ENCODE results near the gene MSI2.

Gene MSI2

DNA sequence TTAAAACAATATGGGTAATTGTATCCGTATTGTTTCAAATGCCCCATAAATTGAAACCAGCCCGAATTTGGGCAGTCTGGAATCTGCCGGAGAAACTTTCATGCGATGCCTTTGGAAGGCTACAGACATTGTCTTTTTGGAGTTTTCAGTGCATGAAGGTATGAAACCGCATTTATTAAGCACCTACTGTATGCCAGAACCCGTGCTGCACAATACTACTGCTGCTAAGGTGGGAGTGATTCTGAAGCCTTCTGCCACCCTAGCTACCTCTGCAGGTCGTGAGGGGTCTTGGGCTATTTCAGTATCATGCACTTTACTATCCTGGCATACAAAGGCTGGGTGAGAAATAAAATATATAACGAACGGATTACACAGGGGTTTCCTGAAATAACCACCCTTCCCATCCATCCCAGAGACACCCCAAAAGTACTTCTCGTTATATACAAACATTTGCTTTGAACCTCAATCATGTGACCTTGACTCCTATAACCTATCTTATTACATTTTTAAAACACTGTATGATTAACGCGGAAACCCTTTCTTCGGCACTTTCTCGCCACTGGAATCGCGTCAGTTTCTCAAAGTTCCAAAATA lies 1.0 kb upstream of the MSI2 start:
- Mint-ChIP-seq H3K36me3 (peaks cover 4% of the 10 kb centered on the region), H3K27me3 (no peaks in the 10 kb centered on the region), H3K9me3 (peaks cover 4% of the 10 kb centered on the region), H3K4me3 (peak overlapping the region; percentile 96), H3K4me1 (peaks cover 29% of the 10 kb centered on the region), H3K27ac (peak overlapping the region; percentile 96)
- no peak for DNase-seq (ENCODE audit: low spot score in 2 of 2)
- ATAC-seq (ENCODE audit: low read depth) = no peak

DNA sequence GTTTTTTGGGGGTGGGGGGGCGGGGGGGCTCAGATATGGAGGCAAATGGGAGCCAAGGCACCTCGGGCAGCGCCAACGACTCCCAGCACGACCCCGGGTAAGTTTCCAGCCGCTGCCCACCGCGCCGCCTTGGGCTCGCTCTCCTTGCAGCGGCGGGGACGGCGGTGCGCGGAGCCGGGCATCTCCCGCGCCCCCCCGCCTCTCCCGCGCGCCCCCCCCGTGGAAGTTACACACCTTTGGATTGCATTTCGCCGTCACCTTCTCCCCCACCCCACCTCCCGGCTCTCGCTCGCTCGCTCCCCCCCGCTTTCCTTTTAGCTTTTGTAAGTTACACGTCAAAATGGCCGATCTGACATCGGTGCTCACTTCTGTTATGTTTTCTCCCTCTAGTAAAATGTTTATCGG lies 387 bp downstream of the MSI2 start:
- DNase-seq (ENCODE audit: low spot score in 2 of 2) (no peak), ATAC-seq (ENCODE audit: low read depth) (no peak)
- H3K36me3 Mint-ChIP-seq = peaks cover 8% of the 10 kb centered on the region
- peaks cover 33% of the 10 kb centered on the region for H3K4me1 Mint-ChIP-seq
- no peaks in the 10 kb centered on the region for H3K27me3 Mint-ChIP-seq
- peak overlapping the region; percentile 96 for H3K27ac Mint-ChIP-seq
- H3K4me3 Mint-ChIP-seq = peak overlapping the region; percentile 96
- H3K9me3 Mint-ChIP-seq = no peaks in the 10 kb centered on the region

DNA sequence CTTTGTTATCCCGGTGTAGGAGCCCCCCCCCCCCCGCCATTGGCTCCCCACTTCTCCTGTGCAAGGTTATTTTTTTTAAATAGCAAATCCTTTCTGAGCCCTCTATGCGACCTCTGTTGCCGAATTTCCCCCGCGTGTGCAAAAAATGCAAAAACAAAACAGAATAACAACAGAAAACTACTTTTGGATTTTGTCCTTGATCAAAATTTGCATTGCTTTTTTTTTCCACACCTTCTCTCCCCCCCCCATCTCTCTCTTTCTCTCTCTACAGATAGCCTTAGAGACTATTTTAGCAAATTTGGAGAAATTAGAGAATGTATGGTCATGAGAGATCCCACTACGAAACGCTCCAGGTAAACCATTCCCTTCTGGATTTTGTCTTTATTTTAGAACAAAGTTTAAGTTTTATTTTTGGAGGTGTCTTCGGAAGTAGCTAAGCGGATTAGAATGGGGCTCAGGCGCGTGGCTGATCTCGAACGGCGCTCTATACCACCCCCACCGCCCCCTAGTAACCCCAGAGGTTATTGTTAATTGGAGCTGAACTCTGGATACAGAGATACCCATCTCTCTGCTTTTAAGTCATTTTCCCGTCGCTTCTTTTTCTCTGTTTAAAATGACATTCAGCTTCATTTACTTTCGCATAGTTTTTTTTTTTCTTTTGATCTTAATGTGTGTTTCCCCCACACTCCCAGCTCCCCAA lies 1.0 kb downstream of the MSI2 start:
- Mint-ChIP-seq H3K4me3 (peak overlapping the region; percentile 96), H3K27me3 (no peaks in the 10 kb centered on the region), H3K36me3 (peaks cover 9% of the 10 kb centered on the region), H3K9me3 (no peaks in the 10 kb centered on the region), H3K27ac (peak overlapping the region; percentile 96), H3K4me1 (peaks cover 33% of the 10 kb centered on the region)
- ATAC-seq (ENCODE audit: low read depth) (peak; percentile 17), DNase-seq (ENCODE audit: low spot score in 2 of 2) (no peak)

DNA sequence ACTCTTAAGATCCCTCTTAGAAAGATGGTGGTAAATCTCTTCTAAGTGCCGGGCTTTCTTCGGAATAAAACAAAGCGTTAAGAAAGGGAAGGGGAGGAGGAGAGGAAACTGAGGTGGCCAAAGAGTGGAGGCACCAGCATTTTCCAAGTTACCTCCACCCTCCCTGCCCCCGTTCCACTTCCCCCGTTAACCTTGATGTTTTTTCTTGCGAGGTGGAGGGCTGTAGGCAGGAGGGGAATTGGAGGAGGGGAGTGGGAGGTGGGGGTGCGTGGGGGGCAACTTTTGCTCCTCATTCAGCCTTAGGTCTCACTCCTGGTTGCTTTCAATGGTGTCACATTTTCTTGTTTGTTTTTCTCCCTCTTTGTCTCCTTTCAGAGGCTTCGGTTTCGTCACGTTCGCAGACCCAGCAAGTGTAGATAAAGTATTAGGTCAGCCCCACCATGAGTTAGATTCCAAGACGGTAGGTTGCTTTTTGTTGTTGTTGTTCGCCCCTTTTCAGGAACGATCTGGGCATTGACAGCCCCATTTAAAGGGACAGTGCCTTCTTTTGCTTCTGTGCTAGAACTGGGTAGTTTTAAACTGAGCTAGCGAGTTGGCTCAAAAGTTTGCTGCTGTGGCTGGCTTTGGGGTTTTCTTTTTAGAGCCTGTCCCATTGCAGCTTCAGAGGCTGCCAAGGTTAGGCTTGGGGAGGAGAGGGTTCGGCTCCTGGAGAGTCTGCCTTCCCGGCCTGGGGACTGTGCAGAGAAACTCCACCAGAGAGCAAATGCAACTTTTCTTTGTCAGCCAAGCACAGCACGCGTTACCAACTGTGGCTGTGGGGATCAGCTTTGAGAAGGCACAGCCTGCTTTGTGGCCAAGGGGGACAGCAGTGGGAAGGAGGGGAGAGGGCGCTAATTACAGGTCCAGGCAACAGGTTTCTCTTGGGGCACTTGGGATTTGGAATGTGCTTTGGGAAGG lies 1.9 kb downstream of the MSI2 start:
- H3K9me3 Mint-ChIP-seq = no peaks in the 10 kb centered on the region
- DNase-seq (ENCODE audit: low spot score in 2 of 2) = no peak
- peaks cover 33% of the 10 kb centered on the region for H3K4me1 Mint-ChIP-seq
- no peaks in the 10 kb centered on the region for H3K27me3 Mint-ChIP-seq
- H3K36me3 Mint-ChIP-seq = peaks cover 16% of the 10 kb centered on the region
- peak overlapping the region; percentile 96 for H3K27ac Mint-ChIP-seq
- peak overlapping the region; percentile 96 for H3K4me3 Mint-ChIP-seq
- ATAC-seq (ENCODE audit: low read depth) = no peak

DNA sequence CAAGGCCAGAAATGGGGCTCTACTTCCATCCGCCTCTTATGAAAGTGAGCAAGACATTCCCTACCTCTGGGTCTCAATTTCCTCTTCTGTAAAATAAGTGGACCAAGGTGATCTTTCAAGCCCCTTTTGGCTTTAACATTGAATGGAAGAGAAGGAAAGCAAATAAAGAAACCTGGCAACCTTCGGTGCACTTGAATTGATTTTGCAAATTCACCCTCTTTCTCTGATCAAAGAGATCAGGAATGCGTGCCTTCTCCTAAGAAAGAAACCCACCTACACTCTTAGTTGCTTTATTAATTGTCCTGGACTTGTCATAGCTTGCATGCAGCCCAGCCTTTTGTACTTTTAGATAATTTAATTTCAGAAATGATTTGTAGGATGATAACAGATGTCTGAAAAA lies 3.0 kb downstream of the MSI2 start:
- Mint-ChIP-seq H3K4me3 (peak overlapping the region; percentile 8), H3K4me1 (peaks cover 32% of the 10 kb centered on the region), H3K9me3 (no peaks in the 10 kb centered on the region), H3K27me3 (no peaks in the 10 kb centered on the region), H3K36me3 (peaks cover 23% of the 10 kb centered on the region), H3K27ac (no peak overlapping the region)
- DNase-seq (ENCODE audit: low spot score in 2 of 2) (no peak), ATAC-seq (ENCODE audit: low read depth) (no peak)

DNA sequence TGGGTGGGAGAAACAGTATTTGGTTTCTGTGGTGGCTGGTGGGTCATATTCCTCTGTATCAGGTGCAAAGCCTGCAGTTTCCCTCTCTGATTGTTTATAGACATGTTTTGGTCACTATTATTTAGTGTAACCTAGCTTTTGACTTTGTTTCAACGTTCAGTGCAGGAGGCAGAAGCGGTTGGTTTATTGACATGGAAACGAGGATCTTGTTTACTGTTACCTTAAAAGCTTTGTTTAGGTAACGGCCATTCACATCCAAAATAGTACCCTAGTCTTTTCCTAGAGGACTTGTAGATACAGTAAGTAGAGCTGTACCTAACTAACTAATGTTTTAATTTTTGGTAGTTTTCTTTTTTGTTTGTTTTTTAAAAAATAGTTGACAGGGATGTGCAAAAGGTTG lies 3.5 kb downstream of the MSI2 start:
- Mint-ChIP-seq H3K27ac (no peak overlapping the region), H3K27me3 (no peaks in the 10 kb centered on the region), H3K36me3 (peaks cover 23% of the 10 kb centered on the region), H3K4me3 (peak overlapping the region; percentile 11), H3K9me3 (no peaks in the 10 kb centered on the region), H3K4me1 (peaks cover 32% of the 10 kb centered on the region)
- ATAC-seq (ENCODE audit: low read depth) (no peak), DNase-seq (ENCODE audit: low spot score in 2 of 2) (no peak)

DNA sequence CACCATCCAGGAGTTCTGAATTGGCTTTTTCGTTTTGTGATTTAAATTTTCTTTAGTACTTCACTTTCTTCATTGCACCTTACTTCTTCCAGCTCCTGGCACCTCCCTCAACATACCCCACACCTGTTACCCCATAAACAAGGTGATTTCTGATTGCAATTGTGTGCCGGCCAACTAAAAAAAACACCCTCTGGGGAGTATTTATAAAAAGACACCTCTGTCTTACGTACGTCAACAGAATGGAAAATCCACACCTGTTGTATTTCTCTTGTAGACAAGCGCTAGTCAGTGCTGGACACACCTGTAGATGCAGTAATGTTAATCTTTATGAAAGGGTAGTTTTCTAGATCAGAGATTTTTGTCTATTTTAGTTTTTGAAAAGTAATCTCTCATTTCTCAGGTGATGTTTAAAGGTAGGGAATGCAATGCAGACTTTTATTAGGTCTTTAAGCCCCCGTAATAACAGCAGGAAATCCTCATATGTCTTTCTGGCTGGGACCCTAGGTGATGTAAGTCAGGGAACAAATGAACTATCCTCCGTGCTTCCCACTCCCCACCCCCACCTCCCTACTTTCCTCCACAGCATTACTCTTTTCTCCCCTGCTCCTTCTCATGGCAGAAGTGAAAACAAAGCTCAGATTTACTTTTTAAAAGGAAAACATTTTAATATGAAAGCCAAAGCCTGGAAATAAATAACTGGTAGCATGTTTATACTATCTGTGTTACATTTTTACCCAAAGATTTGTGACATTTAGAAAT lies 4.2 kb downstream of the MSI2 start:
- Mint-ChIP-seq H3K4me1 (peaks cover 27% of the 10 kb centered on the region), H3K4me3 (peak overlapping the region; percentile 11), H3K27ac (no peak overlapping the region), H3K9me3 (no peaks in the 10 kb centered on the region), H3K36me3 (peaks cover 23% of the 10 kb centered on the region), H3K27me3 (no peaks in the 10 kb centered on the region)
- ATAC-seq (ENCODE audit: low read depth) (no peak), DNase-seq (ENCODE audit: low spot score in 2 of 2) (no peak)

DNA sequence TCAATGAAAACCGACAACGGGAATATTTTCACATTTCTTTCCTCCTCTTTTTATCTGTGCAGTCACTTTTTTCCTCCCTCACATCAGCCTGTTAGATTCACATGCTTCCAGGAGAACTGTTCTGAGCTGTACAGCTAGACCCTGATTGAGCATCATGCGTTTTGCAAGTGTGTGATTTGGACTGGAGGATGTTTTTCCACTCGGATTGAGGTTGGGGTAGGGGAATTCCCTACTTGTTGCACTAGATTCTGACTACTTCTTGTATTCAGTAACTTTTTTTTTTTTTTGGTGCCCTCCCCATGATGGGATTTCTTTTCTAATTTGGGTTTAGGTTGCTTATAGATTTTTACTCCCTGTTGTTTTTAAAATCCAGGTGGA lies 4.8 kb downstream of the MSI2 start:
- Mint-ChIP-seq H3K36me3 (peaks cover 23% of the 10 kb centered on the region), H3K27ac (no peak overlapping the region), H3K4me1 (peaks cover 27% of the 10 kb centered on the region), H3K4me3 (no peak overlapping the region), H3K27me3 (no peaks in the 10 kb centered on the region), H3K9me3 (no peaks in the 10 kb centered on the region)
- no peak for DNase-seq (ENCODE audit: low spot score in 2 of 2)
- no peak for ATAC-seq (ENCODE audit: low read depth)

DNA sequence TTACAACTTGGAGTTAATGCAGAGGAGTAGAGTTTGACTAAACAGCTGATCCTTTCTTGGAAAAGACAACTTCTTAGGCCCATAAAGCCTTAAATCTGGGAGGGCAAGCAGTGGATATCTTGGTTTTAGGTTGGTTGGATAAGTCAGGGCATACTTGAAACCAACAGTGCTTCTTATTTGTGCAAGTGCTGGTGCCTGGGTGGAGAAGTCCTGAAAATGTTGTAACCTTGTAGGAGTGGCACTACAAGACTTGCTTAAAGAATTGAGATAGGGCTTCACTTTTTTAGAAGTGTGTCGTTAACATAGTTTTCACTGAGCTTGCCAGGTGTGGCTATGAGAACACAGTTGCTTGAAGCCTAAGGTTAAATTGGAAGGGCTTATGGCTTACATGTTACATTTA lies 6.2 kb downstream of the MSI2 start:
- no peak for ATAC-seq (ENCODE audit: low read depth)
- DNase-seq (ENCODE audit: low spot score in 2 of 2) = no peak
- Mint-ChIP-seq H3K4me3 (no peak overlapping the region), H3K4me1 (peaks cover 26% of the 10 kb centered on the region), H3K36me3 (peaks cover 23% of the 10 kb centered on the region), H3K9me3 (no peaks in the 10 kb centered on the region), H3K27ac (no peak overlapping the region), H3K27me3 (no peaks in the 10 kb centered on the region)

DNA sequence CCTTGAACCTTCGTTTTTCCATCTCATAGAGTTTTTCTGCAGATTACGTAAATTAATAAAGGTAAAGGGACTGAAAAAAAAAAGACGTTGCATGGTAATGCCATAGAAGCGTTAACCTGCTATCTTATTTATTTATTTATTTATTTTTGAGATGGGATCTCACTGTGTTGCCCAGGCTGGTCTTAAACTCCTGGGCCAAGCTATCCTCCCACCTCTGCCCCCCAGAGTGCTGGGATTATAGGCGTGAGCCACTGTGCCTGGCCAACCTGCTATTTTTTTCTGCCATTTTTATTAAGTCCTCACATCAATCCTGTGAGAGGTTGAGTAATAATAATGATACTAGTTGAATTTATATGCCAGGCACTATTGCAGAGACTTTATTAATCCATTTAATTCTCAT lies 7.9 kb downstream of the MSI2 start:
- peaks cover 31% of the 10 kb centered on the region for H3K36me3 Mint-ChIP-seq
- ATAC-seq (ENCODE audit: low read depth) (no peak), DNase-seq (ENCODE audit: low spot score in 2 of 2) (no peak)
- H3K4me1 Mint-ChIP-seq = peaks cover 18% of the 10 kb centered on the region
- H3K27ac Mint-ChIP-seq = no peak overlapping the region
- H3K4me3 Mint-ChIP-seq = no peak overlapping the region
- H3K9me3 Mint-ChIP-seq = no peaks in the 10 kb centered on the region
- no peaks in the 10 kb centered on the region for H3K27me3 Mint-ChIP-seq

DNA sequence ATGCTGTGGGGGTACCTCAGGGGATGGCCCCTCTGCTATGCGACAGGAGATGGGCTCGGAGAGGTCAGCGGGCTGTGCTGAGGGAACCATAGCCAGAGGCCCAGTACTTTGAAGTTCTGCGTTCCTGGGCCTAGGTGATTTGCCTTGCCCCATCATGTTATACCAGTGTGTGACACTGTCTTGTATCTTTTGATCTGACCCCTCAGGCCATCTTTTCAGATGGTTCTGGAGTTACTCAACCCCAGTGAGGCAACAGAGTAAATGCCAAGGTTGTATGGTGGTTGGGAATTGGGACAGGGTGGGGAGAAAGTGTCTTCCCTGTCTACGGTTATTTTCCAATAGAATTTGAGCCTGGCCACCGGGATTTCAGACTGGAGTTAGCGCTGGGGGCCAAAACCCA lies 8.5 kb downstream of the MSI2 start:
- no peaks in the 10 kb centered on the region for H3K27me3 Mint-ChIP-seq
- peaks cover 22% of the 10 kb centered on the region for H3K4me1 Mint-ChIP-seq
- H3K36me3 Mint-ChIP-seq = peaks cover 36% of the 10 kb centered on the region
- no peak overlapping the region for H3K4me3 Mint-ChIP-seq
- ATAC-seq (ENCODE audit: low read depth) = no peak
- H3K9me3 Mint-ChIP-seq = no peaks in the 10 kb centered on the region
- H3K27ac Mint-ChIP-seq = no peak overlapping the region
- no peak for DNase-seq (ENCODE audit: low spot score in 2 of 2)

DNA sequence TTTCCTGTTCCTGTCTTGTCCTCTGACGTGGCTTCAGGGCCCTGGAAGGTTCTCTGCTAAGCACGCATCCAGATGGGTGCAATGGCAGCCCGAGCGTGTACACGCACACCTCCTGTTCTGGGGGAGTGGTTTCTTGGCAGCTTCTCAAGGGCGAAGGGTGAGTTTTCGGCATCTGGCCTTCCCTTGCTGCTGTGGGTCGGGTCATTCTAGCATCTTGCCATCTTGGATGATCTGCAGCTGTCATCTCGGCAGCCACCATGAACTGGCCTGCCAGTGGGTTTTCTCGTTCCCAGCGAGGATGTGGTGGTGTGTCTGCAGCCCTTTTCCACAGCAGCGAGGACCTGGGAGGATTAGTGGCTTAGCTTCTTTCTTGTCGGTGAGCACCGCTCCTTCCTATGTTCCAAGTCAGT lies 10.6 kb downstream of the MSI2 start:
- DNase-seq (ENCODE audit: low spot score in 2 of 2) = no peak
- H3K4me3 Mint-ChIP-seq = no peak overlapping the region
- no peaks in the 10 kb centered on the region for H3K9me3 Mint-ChIP-seq
- no peak for ATAC-seq (ENCODE audit: low read depth)
- no peaks in the 10 kb centered on the region for H3K27me3 Mint-ChIP-seq
- H3K36me3 Mint-ChIP-seq = peaks cover 33% of the 10 kb centered on the region
- peaks cover 19% of the 10 kb centered on the region for H3K4me1 Mint-ChIP-seq
- no peak overlapping the region for H3K27ac Mint-ChIP-seq

DNA sequence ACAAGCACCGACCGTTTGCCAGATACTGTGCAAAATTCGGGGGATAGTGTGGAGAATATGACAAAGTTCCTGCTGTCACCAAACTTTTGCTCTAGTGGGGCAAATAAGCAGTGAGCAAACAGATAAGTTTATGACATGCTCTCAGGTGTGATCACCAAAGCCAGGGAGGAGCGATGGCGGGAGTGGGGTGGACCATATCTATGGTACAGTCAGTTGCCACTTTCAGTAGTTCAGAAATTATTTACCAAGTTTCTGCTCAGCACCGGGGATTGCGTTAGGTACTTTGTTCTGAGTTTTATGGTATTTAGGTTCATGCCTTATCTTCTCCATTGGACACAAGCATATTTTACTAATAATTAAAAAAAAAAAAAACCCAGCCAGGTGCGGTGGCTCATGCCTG lies 11.9 kb downstream of the MSI2 start:
- no peak for DNase-seq (ENCODE audit: low spot score in 2 of 2)
- H3K27ac Mint-ChIP-seq = peak overlapping the region; percentile 41
- H3K27me3 Mint-ChIP-seq = no peaks in the 10 kb centered on the region
- peaks cover 19% of the 10 kb centered on the region for H3K4me1 Mint-ChIP-seq
- H3K4me3 Mint-ChIP-seq = no peak overlapping the region
- no peaks in the 10 kb centered on the region for H3K9me3 Mint-ChIP-seq
- H3K36me3 Mint-ChIP-seq = peaks cover 25% of the 10 kb centered on the region
- no peak for ATAC-seq (ENCODE audit: low read depth)

DNA sequence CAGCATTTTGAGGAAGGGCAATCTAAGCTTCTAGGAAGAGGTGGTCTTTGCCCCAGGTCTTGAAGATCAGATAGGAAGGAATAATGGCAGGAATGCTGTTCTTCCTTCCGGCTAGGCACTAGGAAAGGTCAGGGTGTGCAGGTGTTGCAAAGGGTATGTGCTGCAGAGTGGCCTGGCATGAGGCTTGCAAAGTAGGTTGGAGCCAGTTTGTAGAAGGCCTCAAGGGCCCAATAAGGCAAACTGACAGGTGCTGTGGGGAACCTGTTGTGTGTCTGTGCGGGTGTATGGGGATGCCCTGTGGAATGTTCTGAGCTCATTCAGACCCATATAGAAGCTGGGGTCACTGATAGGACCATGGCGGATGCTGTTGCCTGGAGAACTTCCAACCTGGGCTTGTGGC lies 12.7 kb downstream of the MSI2 start:
- Mint-ChIP-seq H3K4me3 (no peak overlapping the region), H3K4me1 (peaks cover 16% of the 10 kb centered on the region), H3K9me3 (no peaks in the 10 kb centered on the region), H3K36me3 (peaks cover 18% of the 10 kb centered on the region), H3K27ac (no peak overlapping the region), H3K27me3 (no peaks in the 10 kb centered on the region)
- DNase-seq (ENCODE audit: low spot score in 2 of 2) (no peak), ATAC-seq (ENCODE audit: low read depth) (no peak)

Measured in memory B cell (primary cell).